H1 (cell line): Measurements from ENCODE around the gene LIG4. TPM values are rescaled to one million over a fixed set of nuclear protein-coding genes. Genes with fewer than 3 reads are reported as not detected.

Experiments
- CTCF ChIA-PET: fragments of 300-600 bp; sonication (Branson Sonifier 250); formaldehyde crosslinking; loops from one replicate; lab custom pipeline; 2021; ENCODE audit not compliant: partially characterized antibody; lab: Charles Lee
- POLR2A ChIA-PET: fragments of 300-600 bp; sonication (Branson Sonifier 250); formaldehyde crosslinking; loops from one replicate; lab custom pipeline; 2021; ENCODE audit warnings: inconsistent platforms; ENCODE audit not compliant: partially characterized antibody; lab: Charles Lee
- DNase-seq, 2 experiments: peaks; one replicate each; pipeline versions ENCODE4 v3.0.0 to v3.0.0-alpha.2; 2010 to 2022; ENCODE audit warnings: low spot score in 2 of 2, low read depth in 1 of 2, mixed read lengths in 1 of 2
- FAIRE-seq: peaks from 2 replicates; lab custom pipeline; 2011; peaks lifted over from hg19 to GRCh38; lab: Jason Lieb, UNC
- H2AFZ ChIP-seq: 2 replicates; pipeline ENCODE4 v1.8.1; 2012; ENCODE audit warnings: low read length, inconsistent platforms
- H2AK5ac ChIP-seq: 2 replicates; pipeline ENCODE4 v1.6.1; 2013; ENCODE audit warnings: low read depth, low read length
- H2BK120ac ChIP-seq: replicated peaks from 2 replicates; pipeline ENCODE3; 2013; ENCODE audit warnings: low read depth, low read length, inconsistent platforms
- H2BK12ac ChIP-seq: 2 replicates; pipeline ENCODE4 v1.6.1; 2013; ENCODE audit warnings: low read depth, low read length
- H2BK15ac ChIP-seq: 2 replicates; pipeline ENCODE4 v1.6.1; 2013; ENCODE audit warnings: low read length
- H2BK20ac ChIP-seq: 2 replicates; pipeline ENCODE4 v1.6.1; 2013; ENCODE audit warnings: low read length
- H2BK5ac ChIP-seq: 2 replicates; pipeline ENCODE4 v1.6.1; 2013; ENCODE audit warnings: low read depth, low read length
- H3K14ac ChIP-seq: 2 replicates; pipeline ENCODE4 v1.6.1; 2013; ENCODE audit warnings: inconsistent platforms; ENCODE audit not compliant: insufficient read length
- H3K18ac ChIP-seq: 2 replicates; pipeline ENCODE4 v1.6.1; 2013; ENCODE audit warnings: low read length; ENCODE audit errors: extremely low read depth
- H3K23ac ChIP-seq: 2 replicates; pipeline ENCODE4 v1.6.1; 2013; ENCODE audit warnings: inconsistent platforms; ENCODE audit not compliant: insufficient read length
- H3K23me2 ChIP-seq: 2 replicates; pipeline ENCODE4 v1.6.1; 2013; ENCODE audit warnings: low read depth, low read length
- H3K27ac ChIP-seq: 2 replicates; pipeline ENCODE4 v1.6.1; 2011; ENCODE audit warnings: low read depth, low read length, inconsistent platforms
- H3K27me3 ChIP-seq, 4 experiments: replicated peaks in 1 of 4; 1 replicate in 1 of 4; 2 replicates in 3 of 4; pipeline versions ENCODE4 v1.6.1 to v1.8.1; 2011 to 2013; ENCODE audit warnings: low read length in 3 of 4, mild to moderate bottlenecking in 3 of 4, inconsistent platforms in 2 of 4, mixed read lengths in 2 of 4, moderate library complexity in 1 of 4; ENCODE audit not compliant: control insufficient read depth in 3 of 4, insufficient read depth in 3 of 4; ENCODE audit errors: extremely low read depth in 1 of 4
- H3K36me3 ChIP-seq, 4 experiments: 2 replicates each; pipeline versions ENCODE4 v1.6.1 to v1.8.1; 2011 to 2013; ENCODE audit warnings: mild to moderate bottlenecking in 4 of 4, low read length in 3 of 4, moderate library complexity in 2 of 4, control low read depth in 1 of 4, inconsistent platforms in 1 of 4; ENCODE audit not compliant: insufficient read depth in 4 of 4, control insufficient read depth in 2 of 4
- H3K4ac ChIP-seq: replicated peaks from 2 replicates; pipeline ENCODE3; 2013; ENCODE audit warnings: low read length, low read depth, mixed read lengths, inconsistent platforms; ENCODE audit not compliant: insufficient read length
- H3K4me1 ChIP-seq, 4 experiments: replicated peaks in 1 of 4; 1 replicate in 1 of 4; 2 replicates in 3 of 4; pipeline versions ENCODE4 v1.6.1 to v1.8.1; 2011 to 2013; ENCODE audit warnings: low read length in 3 of 4, inconsistent platforms in 2 of 4, mixed read lengths in 1 of 4; ENCODE audit not compliant: insufficient read depth in 4 of 4, control insufficient read depth in 3 of 4
- H3K4me2 ChIP-seq, 2 experiments: 2 replicates each; pipeline versions ENCODE4 v1.6.1 to v1.8.1; 2011 to 2013; ENCODE audit warnings: low read depth in 2 of 2, low read length in 2 of 2, control low read depth in 1 of 2, inconsistent platforms in 1 of 2, mild to moderate bottlenecking in 1 of 2; ENCODE audit not compliant: insufficient read depth in 1 of 2
- H3K4me3 ChIP-seq, 4 experiments: fragments of 200-600, 300-600 bp in 1 of 4; sonication (generic), shearing (Covaris generic), sonication (Bioruptor Twin) in 1 of 4; 2 replicates each; pipeline versions ENCODE4 v1.5.1 to v1.8.1; 2011 to 2016; ENCODE audit warnings: low read length in 4 of 4, low read depth in 3 of 4, control low read depth in 2 of 4, inconsistent platforms in 2 of 4, mild to moderate bottlenecking in 2 of 4, mixed read lengths in 1 of 4, moderate library complexity in 1 of 4; ENCODE audit not compliant: insufficient read depth in 2 of 4; ENCODE audit errors: extremely low read depth in 1 of 4
- H3K56ac ChIP-seq: replicated peaks from 2 replicates; pipeline ENCODE3; 2013; ENCODE audit warnings: low read depth, mild to moderate bottlenecking, mixed read lengths, low read length, inconsistent platforms; ENCODE audit not compliant: insufficient read length
- H3K79me1 ChIP-seq: 2 replicates; pipeline ENCODE4 v1.6.1; 2013; ENCODE audit warnings: low read depth, low read length, control low read depth
- H3K79me2 ChIP-seq, 2 experiments: 2 replicates each; pipeline versions ENCODE4 v1.6.1 to v1.8.1; 2012 to 2013; ENCODE audit warnings: low read length in 2 of 2, mild to moderate bottlenecking in 2 of 2, inconsistent platforms in 1 of 2; ENCODE audit not compliant: insufficient read depth in 2 of 2, control insufficient read depth in 1 of 2
- H3K9ac ChIP-seq, 4 experiments: replicated peaks in 1 of 4; 1 replicate in 1 of 4; 2 replicates in 3 of 4; pipeline versions ENCODE4 v1.6.1 to v1.8.1; 2011 to 2013; ENCODE audit warnings: low read depth in 3 of 4, low read length in 3 of 4, control low read depth in 2 of 4, mild to moderate bottlenecking in 2 of 4, moderate library complexity in 2 of 4, inconsistent platforms in 1 of 4; ENCODE audit errors: extremely low read depth in 1 of 4
- H3K9me3 ChIP-seq, 2 experiments: 2 replicates each; pipeline versions ENCODE4 v1.6.1 to v1.8.1; 2012 to 2013; ENCODE audit warnings: mild to moderate bottlenecking in 2 of 2, moderate library complexity in 2 of 2, control low read depth in 1 of 2, inconsistent platforms in 1 of 2, low read depth in 1 of 2, low read length in 1 of 2, mixed read lengths in 1 of 2; ENCODE audit not compliant: insufficient read depth in 2 of 2
- H4K20me1 ChIP-seq, 2 experiments: replicated peaks in 1 of 2; 2 replicates each; pipeline versions ENCODE3 to v1.8.1; 2011 to 2013; ENCODE audit warnings: inconsistent platforms in 2 of 2, low read length in 2 of 2, mild to moderate bottlenecking in 1 of 2; ENCODE audit not compliant: insufficient read depth in 2 of 2, control insufficient read depth in 1 of 2
- H4K5ac ChIP-seq: 2 replicates; pipeline ENCODE4 v1.6.1; 2013; ENCODE audit warnings: low read length, low read depth, mixed read lengths, inconsistent platforms; ENCODE audit not compliant: insufficient read length
- H4K8ac ChIP-seq: 2 replicates; pipeline ENCODE4 v1.8.0; 2013; ENCODE audit warnings: mild to moderate bottlenecking, moderate library complexity, low read length, inconsistent platforms; ENCODE audit not compliant: insufficient read depth; ENCODE audit errors: extremely low read depth
- H4K91ac ChIP-seq: replicated peaks from 2 replicates; pipeline ENCODE3; 2013; ENCODE audit warnings: low read length, mixed read lengths, inconsistent platforms; ENCODE audit not compliant: insufficient read length
- BCL11A ChIP-seq, 2 experiments: IDR thresholded peaks; one replicate each; pipeline ENCODE4 v1.6.1; 2011; ENCODE audit warnings: low read depth in 2 of 2, low read length in 2 of 2, mild to moderate bottlenecking in 2 of 2
- CTBP2 ChIP-seq: IDR thresholded peaks from 2 replicates; pipeline ENCODE4 v1.7.0; 2011; ENCODE audit warnings: borderline replicate concordance, mild to moderate bottlenecking, moderate library complexity, mixed read lengths, low read length; ENCODE audit not compliant: insufficient read depth, insufficient read length
- CTCF ChIP-seq, 3 experiments: IDR thresholded peaks; 1 replicate in 2 of 3; 2 replicates in 1 of 3; pipeline versions ENCODE4 v1.5.1 to v1.6.1; 2011; ENCODE audit warnings: low read length in 3 of 3, mild to moderate bottlenecking in 3 of 3, inconsistent platforms in 2 of 3, low read depth in 1 of 3, moderate library complexity in 1 of 3; ENCODE audit not compliant: insufficient read depth in 1 of 3; ENCODE audit errors: control extremely low read depth in 1 of 3
- HDAC6 ChIP-seq: IDR thresholded peaks from one replicate; pipeline ENCODE4 v1.7.1; 2012; ENCODE audit warnings: low read depth, mild to moderate bottlenecking, inconsistent platforms, low read length, moderate library complexity
- KDM1A ChIP-seq: fragments of 200-600, 300-600 bp; sonication (generic); IDR thresholded peaks from 2 replicates; pipeline ENCODE4 v1.7.1; 2016; ENCODE audit warnings: mild to moderate bottlenecking, low read length, borderline replicate concordance
- KDM4A ChIP-seq: IDR thresholded peaks from one replicate; pipeline ENCODE4 v1.7.1; 2012; ENCODE audit warnings: low read depth, mild to moderate bottlenecking, moderate library complexity, low read length, inconsistent platforms; ENCODE audit not compliant: severe bottlenecking
- PHF8 ChIP-seq: fragments of 200-600 bp; sonication (generic); conservative IDR thresholded peaks from 2 replicates; pipeline ENCODE4 v1.7.1; 2012; ENCODE audit warnings: low read depth, mild to moderate bottlenecking, inconsistent platforms, low read length, moderate library complexity
- RAD21 ChIP-seq, 2 experiments: IDR thresholded peaks in 1 of 2; conservative IDR thresholded peaks in 1 of 2; 2 replicates each; pipeline ENCODE4 v1.6.1; 2011; ENCODE audit warnings: low read depth in 2 of 2, low read length in 2 of 2, improper control_type of control experiment in 1 of 2, inconsistent platforms in 1 of 2, mild to moderate bottlenecking in 1 of 2, moderate library complexity in 1 of 2
- TBP ChIP-seq: IDR thresholded peaks from 2 replicates; pipeline ENCODE4 v1.6.1; 2011; ENCODE audit warnings: low read depth, low read length, improper control_type of control experiment
- TCF12 ChIP-seq: IDR thresholded peaks from 2 replicates; pipeline ENCODE4 v1.6.1; 2011; ENCODE audit warnings: low read depth, mild to moderate bottlenecking, low read length
- WGBS, 2 experiments: shearing (Covaris generic) in 1 of 2; methylation state at CpG; one replicate each; pipeline versions ENCODE4 v1.1.6 to v1.1.7; 2013 to 2015; ENCODE audit warnings: low lambda C conversion rate in 2 of 2, mixed read lengths in 2 of 2, inconsistent platforms in 1 of 2, low coverage in 1 of 2, missing lambda C conversion rate in 1 of 2; ENCODE audit not compliant: insufficient replicate concordance in 2 of 2, insufficient coverage in 1 of 2, insufficient read length in 1 of 2; ENCODE audit errors: extremely low coverage in 1 of 2, missing lambda C conversion rate in 1 of 2; 5-methylcytosine and 5-hydroxymethylcytosine counted together
- polyA plus RNA-seq, 7 experiments: library from polyadenylated mRNA; depleted of rRNA in 3 of 7; stranded (reverse) in 5 of 7; unstranded in 2 of 7; fragments of >200 nt in 5 of 7; fragments of 200-250 nt in 2 of 7; gene quantifications; 1 replicate in 5 of 7; 2 replicates in 1 of 7; 4 replicates in 1 of 7; pipeline versions ENCODE4 v1.2.1 to v1.2.3, GENCODE V29; 2011 to 2013; ENCODE audit warnings: missing spikeins in 2 of 7, mixed read lengths in 2 of 7
- total RNA-seq: library from RNA; stranded (reverse); fragmentation: NEBNext Ultra II Directional; extraction: Animal tissue kit (Norgen Biotek cat#: 25700); gene quantifications from 2 replicates; pipeline ENCODE4 v1.2.1, GENCODE V29; 2021

The LIG4 gene
- total and polyA plus RNA-seq, 2 of the 8 experiments (the other 6 are each of a cell fraction or from before 2014, with no cell fraction given): 1.1 to 4.5 TPM

- DNase-seq (peak in 1 of 2 experiments; percentile 81), FAIRE-seq (no peak)
- no peaks in the 10 kb centered on the region for H3K23me2 ChIP-seq
- no peak overlapping the region for H3K56ac ChIP-seq
- H3K4me2 ChIP-seq: no peak overlapping the region
- no peaks in the 10 kb centered on the region for H4K20me1 ChIP-seq
- H3K4me3 ChIP-seq: no peak overlapping the region
- no peak overlapping the region for H2BK120ac ChIP-seq
- no peak overlapping the region for H2BK5ac ChIP-seq
- H2BK15ac ChIP-seq: no peak overlapping the region
- H3K79me2 ChIP-seq: no peaks in the 10 kb centered on the region
- H3K36me3 ChIP-seq: no peaks in the 10 kb centered on the region
- H4K5ac ChIP-seq: no peak overlapping the region
- H3K23ac ChIP-seq: no peak overlapping the region
- CTCF ChIA-PET: interaction anchor here (0.6 to 1.8 kb wide), 9 partner anchors 8 to 90 kb away, joined by 3 to 5 read pairs (median 3); no protein-coding TSS in a partner anchor
- no peaks in the 10 kb centered on the region for H3K27me3 ChIP-seq
- no peak overlapping the region for H4K8ac ChIP-seq
- H3K27ac ChIP-seq: no peak overlapping the region
- no peak overlapping the region for H2AK5ac ChIP-seq
- H3K9ac ChIP-seq: no peak overlapping the region
- no peak overlapping the region for H3K18ac ChIP-seq
- H3K9me3 ChIP-seq: no peaks in the 10 kb centered on the region
- WGBS, 2 experiments: 52% methylated on average over 7 of the region's 8 CpGs; no CpG with 5 or more reads in 1 of the 2 experiments
- H2BK12ac ChIP-seq: no peak overlapping the region
- H3K79me1 ChIP-seq: no peaks in the 10 kb centered on the region
- H2AFZ ChIP-seq: no peak overlapping the region
- H4K91ac ChIP-seq: no peak overlapping the region
- POLR2A ChIA-PET: no interaction called here
- H2BK20ac ChIP-seq: no peak overlapping the region
- H3K4ac ChIP-seq: no peak overlapping the region
- no peaks in the 10 kb centered on the region for H3K4me1 ChIP-seq
- no peak overlapping the region for H3K14ac ChIP-seq
- TF ChIP-seq KDM4A (no peak), CTBP2 (no peak), TBP (no peak), BCL11A (IDR thresholded peaks at IDR 0.05; ENCODE audit: low read depth in 2 of 2, low read length in 2 of 2) (no peak), HDAC6 (no peak), KDM1A (no peak), RAD21 (IDR thresholded peaks at IDR 0.05 in 1 of 2, conservative IDR thresholded peaks at IDR 0.05 in 1 of 2; ENCODE audit: low read depth in 2 of 2, low read length in 2 of 2) (peak; percentile 27 to 36; a peak in 3 of 4 replicates), TCF12 (no peak), PHF8 (no peak), CTCF (IDR thresholded peaks at IDR 0.05; ENCODE audit: control extremely low read depth in 1 of 3, insufficient read depth in 1 of 3, low read depth in 1 of 3, low read length in 3 of 3) (peak; percentile 20 to 50 (median 41); a peak in 3 of 4 replicates)
Observed at GRCh38 chr13:108176685-108177274, 38.6 kb downstream of the LIG4 start.
